Memory B cell (primary cell): ENCODE results near the gene TAS2R60.
A peak's percentile ranks its signal among the peaks of the same experiment; 100 is the strongest.
"Not testable (repeated sequence)": the region's sequence is repeated elsewhere in the genome, so short reads cannot be mapped to it uniquely, and the experiment has no call there.

ENCODE experiments used
- ATAC-seq: fragments of 150-1000 bp; cut with Tn5 transposase; 2 replicates; pipeline ENCODE4 v1.10.0; 2021; ENCODE audit warnings: low read depth, mild to moderate bottlenecking, moderate library complexity
- DNase-seq, 2 donors: peaks; one replicate each; pipeline ENCODE4 v3.0.0; 2022; ENCODE audit warnings: low spot score in 2 of 2
- H3K27ac Mint-ChIP-seq: one replicate; pipeline ENCODE4 v1.8.0; 2022; ENCODE audit warnings: mild to moderate bottlenecking, moderate library complexity, mixed read lengths
- H3K27me3 Mint-ChIP-seq: one replicate; pipeline ENCODE4 v1.8.0; 2022; ENCODE audit warnings: mixed read lengths
- H3K36me3 Mint-ChIP-seq: one replicate; pipeline ENCODE4 v1.8.0; 2022; ENCODE audit warnings: mild to moderate bottlenecking, mixed read lengths
- H3K4me1 Mint-ChIP-seq: one replicate; pipeline ENCODE4 v1.8.0; 2022; ENCODE audit warnings: mixed read lengths
- H3K4me3 Mint-ChIP-seq: one replicate; pipeline ENCODE4 v1.8.0; 2022; ENCODE audit warnings: mild to moderate bottlenecking, moderate library complexity, mixed read lengths
- H3K9me3 Mint-ChIP-seq: one replicate; pipeline ENCODE4 v1.8.0; 2022; ENCODE audit warnings: mixed read lengths

The TAS2R60 gene, protein sequence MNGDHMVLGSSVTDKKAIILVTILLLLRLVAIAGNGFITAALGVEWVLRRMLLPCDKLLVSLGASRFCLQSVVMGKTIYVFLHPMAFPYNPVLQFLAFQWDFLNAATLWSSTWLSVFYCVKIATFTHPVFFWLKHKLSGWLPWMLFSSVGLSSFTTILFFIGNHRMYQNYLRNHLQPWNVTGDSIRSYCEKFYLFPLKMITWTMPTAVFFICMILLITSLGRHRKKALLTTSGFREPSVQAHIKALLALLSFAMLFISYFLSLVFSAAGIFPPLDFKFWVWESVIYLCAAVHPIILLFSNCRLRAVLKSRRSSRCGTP

DNA sequence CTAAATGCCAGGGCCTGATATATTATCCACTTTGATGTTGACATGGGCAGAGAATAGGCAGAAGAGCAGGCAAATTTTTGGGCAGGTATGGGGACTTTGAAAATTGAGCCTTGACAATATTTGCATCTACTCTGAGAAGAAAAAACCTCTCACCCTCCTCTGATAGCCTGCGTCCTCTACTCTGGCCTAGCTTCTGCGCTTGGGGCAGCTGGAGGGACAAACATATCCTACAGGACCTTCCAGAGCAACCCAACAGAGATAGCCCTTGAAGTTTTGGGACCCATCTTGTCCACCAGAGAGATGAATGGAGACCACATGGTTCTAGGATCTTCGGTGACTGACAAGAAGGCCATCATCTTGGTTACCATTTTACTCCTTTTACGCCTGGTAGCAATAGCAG, at the start of gene TAS2R60:
TAS2R60 (plus strand) TSS at position 301 of the 400 bp plus-strand sequence; CDS start at position 301, 0 bp downstream.
- ATAC-seq = no peak
- no peak for DNase-seq
- Mint-ChIP-seq H3K27me3 (peaks cover 8% of the 10 kb centered on the region), H3K27ac (no peak within 1 kb of the TSS), H3K4me3 (no peak within 1 kb of the TSS), H3K9me3 (no peaks in the 10 kb centered on the region), H3K4me1 (no peaks in the 10 kb centered on the region), H3K36me3 (no peaks in the 10 kb centered on the region)

DNA sequence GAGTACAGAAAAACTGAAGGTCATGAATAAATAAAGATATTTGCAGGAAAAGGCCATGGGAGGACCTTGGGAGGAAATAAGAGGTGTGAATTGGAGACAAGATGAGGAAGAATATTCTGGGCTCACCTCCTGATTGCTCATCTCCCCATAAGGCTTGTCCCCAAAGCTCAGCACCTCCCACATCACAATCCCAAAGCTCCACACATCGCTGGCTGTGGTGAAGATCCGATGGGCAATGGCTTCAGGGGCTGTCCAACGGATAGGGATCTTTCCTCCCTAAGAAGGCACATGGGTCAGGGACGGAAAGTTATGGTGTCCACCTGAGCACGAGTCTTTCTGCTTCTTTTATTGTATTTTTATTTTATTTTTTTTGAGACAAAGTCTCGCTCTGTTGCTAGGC, 49.2 kb upstream of the TAS2R60 start:
- peaks cover 2% of the 10 kb centered on the region for H3K4me1 Mint-ChIP-seq
- H3K9me3 Mint-ChIP-seq = no peaks in the 10 kb centered on the region
- no peak overlapping the region for H3K4me3 Mint-ChIP-seq
- H3K27ac Mint-ChIP-seq = no peak overlapping the region
- ATAC-seq = no peak
- H3K27me3 Mint-ChIP-seq = no peaks in the 10 kb centered on the region
- no peak for DNase-seq
- H3K36me3 Mint-ChIP-seq = peaks cover 10% of the 10 kb centered on the region

DNA sequence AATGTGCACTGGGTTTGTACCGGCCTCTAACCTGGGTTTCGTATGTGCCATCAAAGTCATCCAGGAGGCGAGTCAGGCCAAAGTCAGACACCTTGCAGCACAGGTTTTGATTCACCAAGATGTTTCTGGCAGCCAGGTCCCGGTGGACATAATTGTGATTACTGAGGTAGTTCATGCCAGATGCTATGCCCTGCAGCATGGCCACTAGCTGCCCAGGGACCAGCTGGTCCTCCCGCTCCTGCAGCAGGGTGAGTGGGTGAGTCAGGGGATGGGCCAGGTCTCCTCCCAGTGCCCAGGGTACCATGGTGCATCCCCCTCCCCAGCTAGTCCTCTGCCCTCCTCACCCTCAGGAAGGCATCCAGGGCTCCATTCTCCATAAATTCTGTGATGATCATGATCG, 48.5 kb upstream of the TAS2R60 start:
- H3K27ac Mint-ChIP-seq = no peak overlapping the region
- no peaks in the 10 kb centered on the region for H3K27me3 Mint-ChIP-seq
- H3K36me3 Mint-ChIP-seq = peaks cover 10% of the 10 kb centered on the region
- DNase-seq = no peak
- no peaks in the 10 kb centered on the region for H3K9me3 Mint-ChIP-seq
- ATAC-seq = no peak
- peaks cover 2% of the 10 kb centered on the region for H3K4me1 Mint-ChIP-seq
- no peak overlapping the region for H3K4me3 Mint-ChIP-seq

DNA sequence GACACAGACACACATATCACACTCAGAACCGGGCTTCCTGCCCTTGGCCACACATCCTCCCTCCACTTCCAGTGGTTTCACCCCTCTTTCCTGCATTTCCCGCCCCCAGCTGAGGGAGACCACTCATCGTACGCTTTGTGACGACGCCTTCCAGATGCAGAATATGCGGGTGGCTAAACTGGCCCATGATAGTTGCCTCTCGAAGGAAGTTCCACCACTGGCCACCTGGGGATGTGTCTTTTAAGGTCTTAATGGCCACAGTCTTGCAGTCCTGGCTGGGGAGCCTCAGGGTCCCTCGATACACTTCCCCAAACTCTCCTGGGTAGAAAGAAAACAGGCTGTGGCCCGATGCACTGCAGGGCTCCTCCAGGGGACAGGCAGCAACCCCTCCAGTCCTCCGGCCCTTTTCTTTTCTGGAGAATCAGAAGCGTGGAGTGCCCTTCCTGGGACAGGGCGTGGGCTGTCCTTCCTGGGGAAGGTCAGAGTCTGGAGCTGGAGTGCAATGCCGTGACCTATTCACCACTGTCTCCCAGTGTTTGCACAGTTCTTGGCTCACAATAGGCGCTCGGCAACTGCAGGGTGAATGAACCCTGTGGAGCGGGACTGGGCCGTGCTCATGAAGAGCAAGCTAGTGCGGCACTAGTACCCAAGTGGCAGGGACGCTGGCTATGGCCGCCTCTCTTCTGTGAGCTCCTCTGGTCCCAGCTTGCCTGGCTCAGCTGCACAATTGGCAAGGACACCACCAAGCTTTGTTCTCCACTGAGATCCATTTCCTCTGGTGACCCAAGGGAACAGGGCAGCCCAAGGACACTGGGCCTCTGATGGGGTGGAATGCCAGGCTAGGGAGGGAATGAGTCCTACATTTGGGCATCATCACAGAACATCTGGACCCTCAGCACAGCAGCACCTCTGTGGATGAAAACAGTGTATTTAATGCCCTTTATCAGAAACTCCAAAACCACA, 47.8 kb upstream of the TAS2R60 start:
- no peak overlapping the region for H3K4me3 Mint-ChIP-seq
- DNase-seq = no peak
- no peak overlapping the region for H3K27ac Mint-ChIP-seq
- peaks cover 2% of the 10 kb centered on the region for H3K4me1 Mint-ChIP-seq
- H3K9me3 Mint-ChIP-seq = no peaks in the 10 kb centered on the region
- H3K36me3 Mint-ChIP-seq = peaks cover 6% of the 10 kb centered on the region
- no peaks in the 10 kb centered on the region for H3K27me3 Mint-ChIP-seq
- peak; percentile 31 for ATAC-seq

DNA sequence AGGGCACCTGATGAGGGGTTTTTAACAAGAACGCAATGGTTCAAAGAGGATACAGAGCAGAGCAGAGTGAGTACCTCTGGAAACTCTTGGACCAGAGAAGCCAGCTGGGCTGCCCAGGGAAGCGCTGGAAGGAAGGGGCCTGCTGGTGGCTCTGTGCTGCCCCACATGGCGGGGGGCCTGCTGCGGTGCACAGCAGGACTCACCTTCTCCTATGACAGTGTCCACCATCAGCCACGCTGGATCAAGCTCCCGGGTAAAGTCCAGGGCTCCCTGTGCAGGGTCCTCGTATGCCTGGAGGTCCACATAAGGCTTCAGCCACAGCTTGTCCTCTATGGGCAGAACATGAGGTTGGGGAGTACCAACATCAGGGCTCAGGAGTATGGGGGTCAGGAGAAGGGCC, 47.1 kb upstream of the TAS2R60 start:
- Mint-ChIP-seq H3K36me3 (peaks cover 4% of the 10 kb centered on the region), H3K9me3 (no peaks in the 10 kb centered on the region), H3K27me3 (no peaks in the 10 kb centered on the region), H3K4me3 (no peak overlapping the region), H3K27ac (no peak overlapping the region), H3K4me1 (peaks cover 2% of the 10 kb centered on the region)
- DNase-seq (no peak), ATAC-seq (no peak)

DNA sequence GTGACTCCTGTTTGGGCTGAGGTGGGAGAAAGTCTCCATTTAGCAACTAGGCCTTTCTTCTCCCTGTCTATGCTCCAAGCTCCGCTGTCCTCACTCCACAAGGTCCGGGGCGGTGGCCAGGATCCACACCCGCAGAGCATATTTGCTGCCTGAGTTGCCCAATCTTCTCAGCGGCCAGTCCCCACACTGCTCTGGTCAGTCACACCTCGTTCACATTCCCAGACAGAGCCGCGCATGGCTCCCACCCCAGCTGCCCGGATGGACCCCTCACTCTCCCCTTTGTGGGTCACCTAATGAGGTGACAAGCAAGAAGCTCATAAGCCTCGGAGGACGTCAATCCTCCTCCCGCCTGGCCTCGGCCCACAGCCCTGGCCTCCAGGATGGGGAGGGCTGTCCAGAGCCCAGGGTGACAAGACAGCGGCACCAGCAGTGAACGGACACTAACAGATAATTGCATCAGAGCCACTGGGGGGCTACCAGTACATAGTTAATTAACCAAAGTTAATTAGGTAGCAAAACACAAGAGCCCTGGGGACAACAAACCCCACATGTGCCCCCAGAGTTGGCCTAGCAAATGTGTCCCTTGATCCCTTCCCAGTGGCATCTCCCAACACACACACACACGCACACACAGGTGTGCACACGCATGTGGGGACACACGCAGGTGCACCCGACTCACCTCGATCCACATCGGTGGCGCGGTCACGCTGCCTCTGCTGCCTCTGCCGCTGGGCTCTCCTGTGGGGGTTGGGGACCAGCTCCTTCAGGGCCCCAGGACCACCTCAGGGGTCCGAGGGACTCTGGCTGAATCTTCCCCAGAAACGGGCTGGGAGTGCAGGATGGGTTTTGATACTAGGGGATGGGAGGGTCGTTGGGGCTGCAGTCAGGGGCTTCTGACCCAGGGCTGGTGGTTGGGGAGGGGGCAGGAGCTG, 46.4 kb upstream of the TAS2R60 start:
- H3K9me3 Mint-ChIP-seq = no peaks in the 10 kb centered on the region
- H3K4me3 Mint-ChIP-seq = no peak overlapping the region
- H3K4me1 Mint-ChIP-seq = peaks cover 2% of the 10 kb centered on the region
- no peak overlapping the region for H3K27ac Mint-ChIP-seq
- peaks cover 4% of the 10 kb centered on the region for H3K36me3 Mint-ChIP-seq
- no peak for DNase-seq
- no peak for ATAC-seq
- H3K27me3 Mint-ChIP-seq = no peaks in the 10 kb centered on the region

DNA sequence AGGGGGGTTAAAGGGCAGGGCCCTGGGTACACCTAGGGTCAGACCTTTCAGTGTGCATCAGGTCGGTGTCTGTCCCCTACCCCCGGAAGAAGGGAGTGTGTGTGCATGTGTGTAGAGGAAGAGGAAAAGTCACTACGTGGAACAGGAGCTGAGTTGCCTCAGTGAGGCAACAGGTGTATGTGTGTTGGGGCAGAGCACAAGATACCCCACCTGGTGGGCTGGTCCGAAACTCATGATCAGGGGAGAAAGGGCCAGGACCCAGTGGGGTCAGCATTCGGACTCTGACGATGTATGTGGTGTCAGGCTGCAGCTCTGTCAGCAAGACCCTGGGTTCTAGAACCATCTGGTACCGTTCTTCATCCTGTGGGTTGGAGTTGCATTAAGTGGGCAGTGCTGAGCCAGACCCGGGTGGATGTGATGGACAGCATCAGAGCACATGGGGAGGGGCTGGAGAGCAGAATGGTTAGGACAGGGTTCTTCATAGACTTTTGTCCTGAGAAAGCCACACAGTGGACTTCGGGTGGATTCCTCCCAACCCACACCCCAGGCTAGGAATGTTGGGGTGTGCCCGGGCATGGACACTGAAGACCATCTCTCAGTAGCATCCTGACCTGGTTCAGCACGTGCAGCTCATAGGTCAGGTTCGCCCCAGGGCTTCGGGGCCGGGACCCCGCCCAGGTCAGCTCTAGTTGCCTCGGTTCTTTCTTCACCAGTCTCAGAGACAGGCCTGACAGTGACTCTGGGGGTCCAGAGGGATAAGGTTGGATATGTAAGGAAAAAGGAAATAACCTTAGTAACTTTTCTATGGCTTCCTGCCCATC, 45.3 kb upstream of the TAS2R60 start:
- ATAC-seq = no peak
- Mint-ChIP-seq H3K4me1 (peaks cover 2% of the 10 kb centered on the region), H3K4me3 (no peak overlapping the region), H3K27me3 (no peaks in the 10 kb centered on the region), H3K9me3 (no peaks in the 10 kb centered on the region), H3K36me3 (peaks cover 2% of the 10 kb centered on the region), H3K27ac (no peak overlapping the region)
- no peak for DNase-seq

DNA sequence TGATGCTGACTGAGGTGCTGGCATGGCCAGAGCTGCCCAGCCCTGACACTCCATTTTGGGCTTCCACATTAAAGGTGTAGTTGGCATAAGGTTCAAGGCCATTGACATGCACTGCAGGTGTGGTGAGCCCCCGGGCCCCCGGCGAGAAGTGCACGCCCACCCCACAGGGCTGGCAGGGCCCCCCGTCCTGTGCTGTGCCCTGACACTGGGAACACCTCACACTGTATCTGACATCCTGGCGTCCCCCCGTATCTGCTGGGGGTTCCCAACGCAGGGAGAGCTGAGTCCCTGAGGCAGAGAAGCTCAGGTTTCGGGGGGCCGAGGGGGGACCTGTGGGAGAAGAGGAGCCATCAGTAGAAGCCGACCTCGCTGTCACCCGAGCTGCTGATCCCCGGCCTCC, 44.6 kb upstream of the TAS2R60 start:
- Mint-ChIP-seq H3K4me3 (no peak overlapping the region), H3K27ac (no peak overlapping the region), H3K27me3 (no peaks in the 10 kb centered on the region), H3K4me1 (peaks cover 2% of the 10 kb centered on the region), H3K36me3 (no peaks in the 10 kb centered on the region), H3K9me3 (no peaks in the 10 kb centered on the region)
- no peak for ATAC-seq
- no peak for DNase-seq

DNA sequence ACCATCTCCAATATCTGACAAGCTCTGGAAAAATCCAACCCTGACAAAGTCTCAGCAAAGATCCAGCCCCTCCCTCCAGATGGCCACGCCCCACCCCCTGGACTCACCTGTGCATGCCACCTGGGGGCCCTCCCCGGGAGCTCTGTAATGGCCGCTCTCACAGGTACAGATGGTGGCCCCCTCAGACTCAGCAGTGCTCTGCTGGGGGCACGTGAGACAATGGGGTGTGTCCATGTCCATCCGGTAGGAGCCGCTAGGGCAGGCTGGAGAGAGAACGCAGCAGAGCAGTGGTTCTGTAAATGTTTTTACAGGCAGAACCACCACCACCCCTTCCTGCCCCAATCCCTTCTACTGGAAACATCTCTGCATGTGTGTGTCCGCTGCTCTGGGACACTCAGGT, 44.1 kb upstream of the TAS2R60 start:
- no peak overlapping the region for H3K4me3 Mint-ChIP-seq
- no peak for ATAC-seq

DNA sequence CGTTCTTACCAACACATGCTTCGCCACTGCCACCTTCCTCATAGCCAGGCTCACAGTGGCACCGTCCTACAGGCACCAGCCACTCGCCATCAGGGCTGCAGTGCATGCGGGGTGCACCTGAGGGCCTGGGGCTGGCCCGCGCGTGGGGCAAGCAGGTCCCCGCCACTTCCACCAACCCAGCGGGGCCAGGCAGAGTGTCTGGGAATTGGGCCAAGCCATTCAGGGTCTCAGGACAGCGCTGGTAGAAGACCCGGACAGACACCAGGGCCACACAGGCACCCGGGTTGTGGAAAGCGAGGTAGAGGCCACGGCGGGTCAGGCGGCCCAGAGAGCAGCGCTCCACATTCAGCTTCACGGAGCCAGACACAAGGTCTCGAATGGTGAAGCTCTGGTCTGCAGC, 43.6 kb upstream of the TAS2R60 start:
- Mint-ChIP-seq H3K27ac (no peak overlapping the region), H3K4me3 (no peak overlapping the region), H3K4me1 (peaks cover 2% of the 10 kb centered on the region), H3K36me3 (no peaks in the 10 kb centered on the region), H3K27me3 (no peaks in the 10 kb centered on the region), H3K9me3 (no peaks in the 10 kb centered on the region)
- ATAC-seq (no peak), DNase-seq (no peak)

More for the DNA sequence above, 44.1 kb upstream of the TAS2R60 start:
- Mint-ChIP-seq H3K27me3 (no peaks in the 10 kb centered on the region), H3K27ac (no peak overlapping the region), H3K36me3 (no peaks in the 10 kb centered on the region), H3K9me3 (no peaks in the 10 kb centered on the region), H3K4me1 (peaks cover 2% of the 10 kb centered on the region)
- no peak for DNase-seq

DNA sequence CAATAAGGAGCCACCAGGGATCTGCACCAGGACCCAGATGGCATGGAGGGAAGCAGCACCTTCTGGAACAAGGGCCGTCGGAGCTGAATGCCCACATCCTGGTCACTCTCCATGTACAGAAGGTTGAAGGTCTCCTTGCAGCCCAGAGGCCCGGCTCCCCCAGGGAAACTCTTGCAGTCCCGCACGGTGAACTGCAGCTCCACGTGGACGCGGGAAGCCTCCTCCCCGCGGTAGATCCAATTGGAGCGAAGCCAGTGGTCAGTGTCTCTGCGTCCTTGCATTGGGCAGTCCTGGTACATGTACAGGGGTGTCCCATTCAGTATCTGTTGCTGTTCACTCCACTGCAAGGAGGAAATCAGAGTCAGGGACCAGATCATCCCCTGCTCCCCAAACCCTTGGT, 42.0 kb upstream of the TAS2R60 start:
- no peaks in the 10 kb centered on the region for H3K9me3 Mint-ChIP-seq
- H3K36me3 Mint-ChIP-seq = no peaks in the 10 kb centered on the region
- H3K4me1 Mint-ChIP-seq = no peaks in the 10 kb centered on the region
- DNase-seq (no peak), ATAC-seq (no peak)
- no peak overlapping the region for H3K27ac Mint-ChIP-seq
- no peaks in the 10 kb centered on the region for H3K27me3 Mint-ChIP-seq
- H3K4me3 Mint-ChIP-seq = no peak overlapping the region

DNA sequence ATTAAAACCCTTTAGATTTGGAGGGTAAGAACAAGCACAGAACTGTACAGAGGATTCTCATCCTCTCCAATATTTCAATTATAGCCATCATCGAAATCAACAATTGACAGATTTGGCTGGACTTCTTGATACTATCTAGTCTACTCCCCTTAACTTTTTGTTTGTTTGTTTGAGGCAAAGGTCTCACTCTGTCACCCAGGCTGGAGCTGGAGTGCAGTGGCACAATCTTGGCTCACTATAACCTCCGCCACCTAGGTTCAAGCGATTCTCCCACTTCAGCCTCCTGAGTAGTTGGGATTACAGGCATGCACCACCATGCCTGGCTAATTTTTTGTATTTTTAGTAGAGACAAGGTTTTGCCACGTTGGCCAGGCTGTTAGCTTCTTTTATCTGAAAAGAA, 41.0 kb upstream of the TAS2R60 start:
- DNase-seq, H3K27ac Mint-ChIP-seq: not testable (repeated sequence)

More for the DNA sequence above, 41.0 kb upstream of the TAS2R60 start:
- H3K4me3 Mint-ChIP-seq, H3K9me3 Mint-ChIP-seq, H3K36me3 Mint-ChIP-seq, ATAC-seq, H3K27me3 Mint-ChIP-seq, H3K4me1 Mint-ChIP-seq: not testable (repeated sequence)
